ENCODE measurements around the gene CEBPG. TPM values are rescaled to one million over a fixed set of nuclear protein-coding genes. Genes with fewer than 3 reads are reported as not detected.

Gene CEBPG
- total and polyA plus RNA-seq, 2 donors (not counting 1 experiment from before 2014, with no cell fraction given), result 13.7 to 66.7 TPM

DNA sequence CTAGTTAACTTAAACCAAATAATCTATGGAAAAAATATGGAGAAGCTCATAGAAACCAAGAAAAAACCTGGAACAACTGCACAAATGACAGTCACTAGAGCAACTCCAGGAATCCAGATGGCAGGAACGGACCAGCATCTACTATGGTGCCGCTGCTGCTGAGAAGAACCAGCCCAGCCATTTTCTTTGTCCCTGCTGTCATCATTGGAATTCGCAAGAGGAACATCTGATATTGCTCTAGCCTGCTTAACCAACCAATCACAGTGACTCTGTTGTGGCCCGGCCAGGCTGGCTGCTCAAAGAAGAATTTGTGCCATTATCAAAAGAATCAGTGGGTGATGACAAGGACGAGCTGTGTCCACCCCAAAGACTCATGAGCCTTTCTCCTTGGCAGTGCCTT lies 38.1 kb upstream of the CEBPG start:
- H3K9me3 ChIP-seq (ENCODE audit: control insufficient read depth, insufficient read depth, low read depth, low read length), result no peaks in the 10 kb centered on the region
- TF ChIP-seq CTCF (conservative IDR thresholded peaks at IDR 0.05 in 1 of 2, IDR thresholded peaks at IDR 0.05 in 1 of 2; ENCODE audit: low read depth in 1 of 2, low read length in 2 of 2) (no peak), EZH2 (IDR thresholded peaks at IDR 0.05; ENCODE audit: low read length, missing control alignments) (no peak)
- no peak overlapping the region for H3K9ac ChIP-seq (ENCODE audit: insufficient read depth, low read length)
- H3K36me3 ChIP-seq (ENCODE audit: control insufficient read depth, insufficient read depth, low read length), result no peaks in the 10 kb centered on the region
- H2AFZ ChIP-seq (ENCODE audit: low read length), result no peak overlapping the region
- no peak overlapping the region for H3K27ac ChIP-seq (ENCODE audit: insufficient read depth, low read length)
- no peak for DNase-seq (ENCODE audit: low read depth in 2 of 2)
- no peak overlapping the region for H3K4me3 ChIP-seq (replicated peaks in 1 of 4; ENCODE audit: control extremely low read depth in 1 of 4, insufficient read depth in 1 of 4, low read depth in 3 of 4, low read length in 4 of 4)
- no peaks in the 10 kb centered on the region for H3K79me2 ChIP-seq (ENCODE audit: control insufficient read depth, insufficient read depth, low read length)
- no peaks in the 10 kb centered on the region for H3K27me3 ChIP-seq (ENCODE audit: control insufficient read depth, insufficient read depth, low read length)
- H3K4me1 ChIP-seq (ENCODE audit: control insufficient read depth, extremely low read depth, insufficient read depth, low read length), result no peaks in the 10 kb centered on the region
- H3K4me2 ChIP-seq (ENCODE audit: extremely low read depth, insufficient read depth, low read length), result no peak overlapping the region
- no peaks in the 10 kb centered on the region for H4K20me1 ChIP-seq (ENCODE audit: control insufficient read depth, extremely low read depth, insufficient read depth, low read length)

GRCh38 chr19:33339016-33339984 lies 34.2 kb upstream of the CEBPG start:
- H3K4me1 ChIP-seq (ENCODE audit: control insufficient read depth, extremely low read depth, insufficient read depth, low read length), result no peaks in the 10 kb centered on the region
- H4K20me1 ChIP-seq (ENCODE audit: control insufficient read depth, extremely low read depth, insufficient read depth, low read length), result peaks cover 2% of the 10 kb centered on the region
- H3K9ac ChIP-seq (ENCODE audit: insufficient read depth, low read length), result no peak overlapping the region
- H3K27ac ChIP-seq (ENCODE audit: insufficient read depth, low read length), result no peak overlapping the region
- H3K4me2 ChIP-seq (ENCODE audit: extremely low read depth, insufficient read depth, low read length), result no peak overlapping the region
- no peak overlapping the region for H2AFZ ChIP-seq (ENCODE audit: low read length)
- H3K79me2 ChIP-seq (ENCODE audit: control insufficient read depth, insufficient read depth, low read length), result no peaks in the 10 kb centered on the region
- H3K27me3 ChIP-seq (ENCODE audit: control insufficient read depth, insufficient read depth, low read length), result peaks cover 4% of the 10 kb centered on the region
- no peaks in the 10 kb centered on the region for H3K36me3 ChIP-seq (ENCODE audit: control insufficient read depth, insufficient read depth, low read length)
- DNase-seq (ENCODE audit: low read depth in 2 of 2), result no peak
- H3K9me3 ChIP-seq (ENCODE audit: control insufficient read depth, insufficient read depth, low read depth, low read length), result no peaks in the 10 kb centered on the region
- no peak overlapping the region for H3K4me3 ChIP-seq (replicated peaks in 1 of 4; ENCODE audit: control extremely low read depth in 1 of 4, insufficient read depth in 1 of 4, low read depth in 3 of 4, low read length in 4 of 4)
- TF ChIP-seq CTCF (conservative IDR thresholded peaks at IDR 0.05 in 1 of 2, IDR thresholded peaks at IDR 0.05 in 1 of 2; ENCODE audit: low read depth in 1 of 2, low read length in 2 of 2), result no peak
- TF ChIP-seq EZH2 (IDR thresholded peaks at IDR 0.05; ENCODE audit: low read length, missing control alignments), result no peak

- no peak for TF ChIP-seq CTCF (conservative IDR thresholded peaks at IDR 0.05 in 1 of 2, IDR thresholded peaks at IDR 0.05 in 1 of 2; ENCODE audit: low read depth in 1 of 2, low read length in 2 of 2)
- no peak for TF ChIP-seq EZH2 (IDR thresholded peaks at IDR 0.05; ENCODE audit: low read length, missing control alignments)
- no peak overlapping the region for H3K9ac ChIP-seq (ENCODE audit: insufficient read depth, low read length)
- DNase-seq (ENCODE audit: low read depth in 2 of 2), result no peak
These were observed 32.5 kb upstream of the CEBPG start for GRCh38 chr19:33340991-33341390.

More at GRCh38 chr19:33340991-33341390, 32.5 kb upstream of the CEBPG start:
- no peak overlapping the region for H2AFZ ChIP-seq (ENCODE audit: low read length)
- no peaks in the 10 kb centered on the region for H3K9me3 ChIP-seq (ENCODE audit: control insufficient read depth, insufficient read depth, low read depth, low read length)
- no peaks in the 10 kb centered on the region for H3K4me1 ChIP-seq (ENCODE audit: control insufficient read depth, extremely low read depth, insufficient read depth, low read length)
- H3K27me3 ChIP-seq (ENCODE audit: control insufficient read depth, insufficient read depth, low read length), result peaks cover 10% of the 10 kb centered on the region
- no peaks in the 10 kb centered on the region for H3K36me3 ChIP-seq (ENCODE audit: control insufficient read depth, insufficient read depth, low read length)
- H4K20me1 ChIP-seq (ENCODE audit: control insufficient read depth, extremely low read depth, insufficient read depth, low read length), result peaks cover 2% of the 10 kb centered on the region
- H3K79me2 ChIP-seq (ENCODE audit: control insufficient read depth, insufficient read depth, low read length), result no peaks in the 10 kb centered on the region
- H3K4me3 ChIP-seq (replicated peaks in 1 of 4; ENCODE audit: control extremely low read depth in 1 of 4, insufficient read depth in 1 of 4, low read depth in 3 of 4, low read length in 4 of 4), result no peak overlapping the region
- H3K27ac ChIP-seq (ENCODE audit: insufficient read depth, low read length), result no peak overlapping the region
- no peak overlapping the region for H3K4me2 ChIP-seq (ENCODE audit: extremely low read depth, insufficient read depth, low read length)

Measured in fibroblast of lung (primary cell).